NCI-H2196 treated with DMSO at 0.1 percent for 48 hours (cell line): Measurements from ENCODE around the gene ALDH4A1.
"Not testable (repeated sequence)": the region's sequence is repeated elsewhere in the genome, so short reads cannot be mapped to it uniquely, and the experiment has no call there.

ENCODE experiments used
- DNase-seq: peaks from one replicate; lab custom pipeline; 2025; ENCODE audit not compliant: unreplicated experiment; lab: John Stamatoyannopoulos, UW

ALDH4A1 gene

GRCh38 chr1:18879215-18879790 is 23.1 kb downstream of the ALDH4A1 start:
- no peak for DNase-seq

GRCh38 chr1:18878538-18879214 is 23.7 kb downstream of the ALDH4A1 start:
- no peak for DNase-seq

DNA sequence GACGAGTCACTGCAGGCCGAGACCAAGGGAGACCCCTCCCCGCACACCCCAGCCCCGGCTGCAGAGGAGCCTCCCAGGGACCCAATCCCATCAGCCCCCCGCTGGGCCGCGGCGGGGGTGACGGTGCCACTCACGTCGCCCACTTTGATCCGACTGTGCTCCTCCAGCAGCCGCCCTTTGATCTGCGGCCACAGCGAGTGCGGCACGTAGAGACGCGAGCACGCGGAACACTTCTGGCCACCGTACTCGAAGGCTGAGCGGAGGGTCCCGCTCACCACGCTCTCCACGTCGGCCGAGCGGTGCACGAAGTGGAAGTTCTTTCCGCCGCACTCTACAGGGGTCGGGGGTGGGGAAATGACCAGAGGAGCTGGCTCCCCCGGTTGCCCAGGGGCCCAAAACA is 25.1 kb downstream of the ALDH4A1 start:
- DNase-seq: no peak

DNA sequence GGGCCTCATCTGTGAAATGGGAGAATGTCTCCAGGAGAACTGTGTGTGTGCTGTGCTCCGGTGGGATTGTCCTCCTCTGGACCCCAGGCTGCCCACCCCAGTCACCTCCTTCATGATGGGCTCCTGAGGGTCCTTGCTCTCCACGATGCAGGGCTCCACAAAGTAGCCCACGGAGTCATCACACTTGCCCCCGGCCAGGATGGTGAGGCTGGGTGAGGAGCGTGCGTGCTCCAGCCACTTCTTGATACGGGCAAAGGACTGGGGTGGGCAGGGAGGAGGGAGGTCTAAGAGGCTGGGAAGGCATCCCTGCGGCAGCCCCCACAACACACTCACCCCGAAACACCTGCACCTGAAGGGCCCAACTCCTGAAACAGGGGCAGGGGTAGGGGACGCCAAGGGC is 26.1 kb downstream of the ALDH4A1 start:
- DNase-seq: no peak

- no peak for DNase-seq
Observed at GRCh38 chr1:18875796-18876128, 26.6 kb downstream of the ALDH4A1 start.

DNA sequence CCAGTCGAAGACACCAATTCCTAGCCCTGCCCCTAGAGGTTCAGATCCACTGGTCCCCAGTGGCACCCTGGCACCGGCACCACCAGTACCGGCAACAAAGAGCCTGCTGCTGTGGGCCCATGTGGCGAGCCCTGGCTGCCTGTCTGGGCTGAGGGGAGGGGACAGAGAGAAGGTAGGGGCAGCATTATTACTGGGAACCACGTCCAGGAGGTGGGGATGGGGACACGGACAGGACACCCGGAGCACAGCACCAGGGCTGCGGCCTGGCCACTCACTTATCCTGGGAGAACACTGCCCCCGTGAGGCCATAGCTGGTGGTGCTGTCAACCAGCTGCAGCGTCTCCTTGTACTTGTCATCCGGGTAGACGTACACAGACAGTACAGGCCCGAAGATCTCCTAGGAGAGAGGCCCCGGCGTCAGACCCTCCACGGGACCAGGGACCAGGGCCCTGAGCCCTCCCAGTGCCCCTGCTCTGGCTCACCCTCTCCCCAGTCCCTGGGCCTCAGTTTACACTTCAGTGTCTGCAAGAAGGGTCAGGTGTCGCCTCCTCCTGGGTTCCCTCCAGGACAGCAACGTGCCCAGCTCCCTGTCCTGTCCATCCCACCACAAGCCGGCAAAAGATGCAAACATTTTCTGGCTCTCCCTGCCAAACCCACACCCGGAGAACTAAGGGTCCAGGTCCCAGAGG is 27.1 kb downstream of the ALDH4A1 start:
- DNase-seq: peak; percentile 19

- DNase-seq: no peak
Observed at GRCh38 chr1:18874600-18874999, 27.8 kb downstream of the ALDH4A1 start.

GRCh38 chr1:18874036-18874435 is 28.3 kb downstream of the ALDH4A1 start:
- DNase-seq: no peak

DNA sequence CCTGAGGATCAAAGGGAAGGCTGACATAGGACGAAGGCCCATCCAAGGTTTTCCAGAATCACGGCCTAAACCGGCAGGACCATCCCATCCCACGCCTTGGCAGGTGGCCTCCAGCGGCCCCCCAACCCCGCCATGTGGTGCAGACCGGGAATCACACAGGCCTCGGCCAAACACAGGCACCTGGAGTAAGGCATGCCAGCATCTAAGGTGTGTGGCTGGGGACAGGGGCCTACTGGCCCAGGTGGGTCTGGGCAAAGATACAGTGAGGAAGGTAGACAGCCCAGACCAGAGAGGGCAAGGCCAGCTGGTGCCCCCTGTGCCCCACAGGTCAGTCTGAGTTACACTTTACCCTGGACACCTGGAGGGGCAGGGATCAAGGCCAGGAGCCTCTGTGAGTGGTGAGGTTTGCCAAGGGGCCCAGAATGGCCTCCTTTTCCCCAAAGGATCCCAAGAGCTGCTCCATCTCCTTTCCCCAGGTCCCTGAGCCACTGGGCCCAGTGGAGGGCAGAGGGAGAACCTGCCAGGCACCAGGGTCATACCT is 30.2 kb downstream of the ALDH4A1 start:
- DNase-seq: no peak

- DNase-seq: no peak
Observed at GRCh38 chr1:18871401-18872070, 30.8 kb downstream of the ALDH4A1 start.

DNA sequence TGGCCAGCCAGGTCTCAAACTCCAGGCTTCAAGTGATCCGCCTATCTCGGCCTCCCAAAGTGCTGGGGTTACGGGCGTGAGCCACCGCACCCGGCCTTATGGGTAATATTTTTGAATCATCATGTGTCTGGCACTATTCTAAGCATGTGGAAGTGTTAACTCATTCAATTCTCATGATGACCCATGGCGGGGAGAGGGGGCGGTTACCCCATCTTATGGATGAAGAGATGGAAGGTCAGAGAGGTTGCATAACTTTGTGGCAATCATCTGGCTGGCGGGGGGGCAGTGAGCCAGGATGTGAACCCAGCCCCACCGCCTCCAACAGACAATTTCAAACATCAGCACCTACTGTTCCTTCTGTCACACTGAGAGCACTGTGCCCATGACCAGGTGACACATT is 31.4 kb downstream of the ALDH4A1 start:
- no peak for DNase-seq

- DNase-seq: not testable (repeated sequence)
Observed at GRCh38 chr1:18870595-18870865, 31.8 kb downstream of the ALDH4A1 start.

- DNase-seq: no peak
Observed at GRCh38 chr1:18869847-18870594, 32.3 kb downstream of the ALDH4A1 start.

DNA sequence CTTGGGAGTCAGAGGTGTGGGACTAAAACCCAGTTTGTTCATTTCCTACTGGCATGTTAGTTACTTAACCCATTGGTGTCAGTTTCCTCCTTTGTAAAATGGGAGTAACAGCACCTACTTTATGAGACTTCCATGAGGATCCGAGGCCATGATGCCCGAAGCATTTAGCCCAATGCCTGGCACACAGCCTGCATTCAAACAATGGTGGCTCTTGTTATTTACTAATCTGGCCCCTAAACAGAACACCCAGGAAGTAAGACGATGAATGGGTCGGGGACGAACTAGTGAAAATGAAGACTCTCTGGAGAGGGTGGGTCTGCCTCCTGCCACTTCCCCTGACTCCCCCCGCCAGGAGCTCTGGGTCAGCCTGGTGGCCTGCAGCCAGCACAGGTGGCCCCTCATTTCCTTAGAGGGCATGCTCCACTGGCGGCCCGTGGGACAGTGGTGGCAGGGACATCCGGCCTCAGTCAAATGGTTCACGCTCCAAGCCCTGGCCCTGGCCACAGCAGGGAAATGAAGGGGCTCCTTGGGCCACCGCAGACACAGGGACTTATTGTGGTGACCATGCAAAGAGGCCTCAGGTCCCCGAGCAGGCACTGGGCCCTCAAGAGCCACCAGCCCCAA is 33.4 kb downstream of the ALDH4A1 start:
- DNase-seq: no peak

GRCh38 chr1:18868354-18868753 is 34.0 kb downstream of the ALDH4A1 start:
- DNase-seq: no peak

DNA sequence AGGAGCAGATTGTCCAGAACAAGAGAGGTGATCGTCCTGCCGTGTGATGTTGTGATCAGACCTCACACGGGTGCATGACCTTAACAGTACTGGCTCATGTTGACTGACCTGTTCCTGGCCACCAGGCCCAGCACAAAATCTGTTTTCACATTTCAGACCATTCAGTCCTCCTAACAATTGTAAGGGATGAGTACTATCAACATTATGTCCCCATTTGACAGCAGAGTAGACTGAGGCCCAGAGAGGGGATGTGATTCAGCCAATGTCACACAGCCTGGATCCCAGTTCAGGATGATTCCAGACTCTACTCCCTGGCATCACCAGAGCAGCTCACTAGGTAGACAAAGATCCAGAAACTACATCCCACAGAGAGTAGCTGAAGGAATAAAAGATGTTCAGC is 35.5 kb downstream of the ALDH4A1 start:
- DNase-seq: no peak

GRCh38 chr1:18866314-18866713 is 36.0 kb downstream of the ALDH4A1 start:
- DNase-seq: no peak

DNA sequence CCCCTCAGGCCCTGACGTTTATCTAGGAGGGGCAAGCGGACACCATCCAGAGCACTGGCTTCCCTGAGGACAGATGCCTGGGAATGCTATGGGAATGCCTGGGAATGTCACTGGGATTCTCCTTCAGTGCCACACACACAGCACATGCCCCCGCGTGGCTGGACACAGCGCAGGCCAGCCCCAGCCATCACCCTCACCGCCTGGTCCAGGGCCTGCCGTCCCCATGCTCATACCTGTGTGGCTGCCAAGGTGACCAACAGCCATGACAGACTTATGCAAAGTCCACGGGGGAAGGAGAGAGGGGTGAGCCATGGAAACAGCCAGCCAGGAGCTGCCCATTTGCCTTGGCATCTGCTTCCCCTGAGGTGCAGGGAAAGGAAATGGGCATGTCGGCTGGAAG is 37.2 kb downstream of the ALDH4A1 start:
- DNase-seq: no peak

DNA sequence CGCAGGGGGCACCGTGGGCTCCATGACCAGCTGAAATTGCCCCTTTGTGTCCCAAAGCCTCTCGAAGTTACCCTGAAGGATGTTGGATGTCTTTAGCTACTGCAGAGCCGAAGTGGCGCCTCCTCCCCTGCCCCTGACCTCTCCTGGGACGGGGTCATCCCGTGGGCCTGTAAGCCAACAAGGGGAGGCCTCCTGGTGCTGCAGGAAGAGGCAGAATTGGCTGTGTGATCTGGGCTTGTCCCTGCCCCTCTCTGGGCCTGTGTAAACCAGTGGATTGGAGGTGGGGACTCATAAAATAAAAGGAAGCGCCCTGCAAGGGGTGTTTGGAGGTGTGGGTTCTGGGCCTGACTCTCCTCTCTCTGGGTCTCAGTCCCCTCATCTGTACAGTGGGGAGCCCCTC is 40.8 kb downstream of the ALDH4A1 start:
- DNase-seq: no peak

DNA sequence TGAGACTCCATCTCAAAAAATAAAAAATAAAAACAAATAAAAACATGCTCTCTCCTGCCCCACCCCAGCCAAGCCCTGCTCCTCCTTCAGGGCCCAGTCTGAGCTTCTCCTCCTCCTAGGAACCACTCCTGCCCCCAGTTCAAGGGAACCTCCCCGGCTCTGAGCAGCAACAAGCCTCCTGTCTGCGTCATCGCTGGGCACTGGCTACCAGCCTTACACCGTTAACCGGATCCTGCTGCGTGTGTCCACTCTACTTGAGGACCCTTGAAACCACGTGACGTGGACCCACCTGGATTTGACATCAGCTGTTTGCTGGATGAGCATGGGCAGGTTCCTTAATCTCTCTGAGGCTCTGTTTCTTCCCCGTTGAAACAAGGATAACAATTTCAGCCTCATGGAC is 41.3 kb downstream of the ALDH4A1 start:
- no peak for DNase-seq

DNA sequence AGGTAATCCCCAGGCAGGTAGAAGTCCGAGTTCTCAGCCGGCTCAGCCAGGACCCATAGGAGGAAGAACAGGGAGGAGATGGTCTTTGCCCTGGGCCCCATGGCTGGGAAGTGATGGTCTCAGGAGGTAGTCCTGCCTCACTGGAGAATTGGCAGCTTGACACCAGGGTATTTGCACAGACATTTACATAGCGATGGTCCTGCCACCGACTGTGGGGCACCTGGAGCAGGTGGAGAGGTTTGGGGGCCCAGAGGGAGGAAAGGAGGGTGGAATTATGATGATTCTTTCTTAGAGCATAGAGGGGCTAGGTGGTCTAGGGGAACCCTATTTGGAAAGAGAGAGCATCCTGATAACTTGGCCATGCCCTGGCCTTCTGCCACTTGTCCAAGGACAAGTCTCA is 42.8 kb downstream of the ALDH4A1 start, which contains the start of gene TAS1R2:
TSS of gene TAS1R2 (minus strand) at position 101 of the 400 bp plus-strand sequence. CDS start at position 101, 0 bp downstream.
- DNase-seq: no peak
